Astrocyte of the cerebellum (primary cell): ENCODE measurements around the gene C5orf34.

ENCODE experiments used
- DNase-seq: peaks from one replicate; pipeline ENCODE4 v3.0.0-alpha.2; 2011; ENCODE audit warnings: low read depth
- H3K4me3 ChIP-seq: 2 replicates; pipeline ENCODE4 v1.5.1; 2011; ENCODE audit warnings: mild to moderate bottlenecking, low read depth, low read length, moderate library complexity
- in situ Hi-C: cut with HindIII; loops from 2 replicates; pipeline ENCODE4 v1.10.0; 2017; ENCODE audit warnings: low sequenced_read_pairs
- TF ChIP-seq, protein P1 (sequence below): IDR thresholded peaks from 2 replicates; pipeline ENCODE4 v1.5.1; 2012; ENCODE audit warnings: low read length, low read depth, moderate library complexity, mild to moderate bottlenecking; ENCODE audit errors: missing control alignments

Gene C5orf34

DNA sequence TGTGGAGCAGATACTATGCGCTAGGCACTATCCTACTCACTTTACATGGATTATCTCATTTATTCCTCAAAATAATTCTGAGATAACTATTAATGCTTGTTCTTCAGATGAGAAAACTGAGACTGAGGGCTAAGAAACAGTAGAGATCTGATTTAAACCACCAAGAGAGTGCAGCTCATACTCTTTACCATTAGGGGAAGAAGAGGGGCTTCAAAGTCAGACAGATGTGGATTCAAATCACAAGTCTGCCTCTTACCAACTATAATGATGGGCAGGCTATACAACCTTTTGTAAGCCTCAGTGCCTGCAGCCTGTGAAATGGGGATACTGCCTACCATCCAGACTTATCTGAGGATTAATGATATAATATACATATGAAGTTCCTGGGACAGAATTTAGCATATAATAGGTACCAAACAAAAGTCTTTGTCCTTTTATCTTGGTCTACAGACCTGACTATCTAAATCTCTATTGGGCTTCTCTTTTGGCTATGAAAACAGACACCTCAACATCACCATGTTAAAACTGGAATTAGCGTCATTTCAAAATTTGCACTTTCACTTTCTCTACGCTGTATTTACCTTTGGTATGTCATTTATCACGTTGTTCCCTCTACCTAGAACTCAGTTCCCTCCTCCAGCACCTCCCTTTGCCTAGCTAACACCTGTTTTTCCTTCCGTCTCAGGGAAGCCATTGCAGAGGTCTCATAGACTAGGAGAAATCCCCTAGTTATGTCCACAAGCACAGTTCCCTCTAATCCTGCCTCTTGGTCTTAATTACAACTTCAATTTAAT is 17.4 kb downstream of the C5orf34 start:
- in situ Hi-C loops = no loop called here
- TF ChIP-seq, protein P1, sequence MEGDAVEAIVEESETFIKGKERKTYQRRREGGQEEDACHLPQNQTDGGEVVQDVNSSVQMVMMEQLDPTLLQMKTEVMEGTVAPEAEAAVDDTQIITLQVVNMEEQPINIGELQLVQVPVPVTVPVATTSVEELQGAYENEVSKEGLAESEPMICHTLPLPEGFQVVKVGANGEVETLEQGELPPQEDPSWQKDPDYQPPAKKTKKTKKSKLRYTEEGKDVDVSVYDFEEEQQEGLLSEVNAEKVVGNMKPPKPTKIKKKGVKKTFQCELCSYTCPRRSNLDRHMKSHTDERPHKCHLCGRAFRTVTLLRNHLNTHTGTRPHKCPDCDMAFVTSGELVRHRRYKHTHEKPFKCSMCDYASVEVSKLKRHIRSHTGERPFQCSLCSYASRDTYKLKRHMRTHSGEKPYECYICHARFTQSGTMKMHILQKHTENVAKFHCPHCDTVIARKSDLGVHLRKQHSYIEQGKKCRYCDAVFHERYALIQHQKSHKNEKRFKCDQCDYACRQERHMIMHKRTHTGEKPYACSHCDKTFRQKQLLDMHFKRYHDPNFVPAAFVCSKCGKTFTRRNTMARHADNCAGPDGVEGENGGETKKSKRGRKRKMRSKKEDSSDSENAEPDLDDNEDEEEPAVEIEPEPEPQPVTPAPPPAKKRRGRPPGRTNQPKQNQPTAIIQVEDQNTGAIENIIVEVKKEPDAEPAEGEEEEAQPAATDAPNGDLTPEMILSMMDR = no peak
- no peak for DNase-seq
- H3K4me3 ChIP-seq = no peak overlapping the region

DNA sequence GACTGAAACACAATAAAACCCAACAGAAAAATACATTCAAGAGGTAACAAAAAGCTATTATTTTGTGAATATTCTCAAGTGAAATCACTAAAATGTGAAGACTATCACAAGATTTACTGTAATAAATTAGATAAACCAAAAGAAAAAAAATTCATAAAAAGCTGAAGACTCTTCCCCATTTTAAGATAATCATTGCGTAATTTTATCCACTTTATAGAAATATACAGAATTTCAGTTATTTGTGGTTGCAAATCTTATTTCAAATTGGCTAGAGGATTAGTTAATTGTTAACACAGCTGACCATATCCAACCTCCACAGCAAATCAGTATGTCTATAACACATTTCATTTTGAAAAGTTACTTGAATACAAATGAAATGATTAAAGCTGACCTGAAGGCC is 23.6 kb downstream of the C5orf34 start:
- in situ Hi-C loops = no loop called here
- TF ChIP-seq, protein P1 = no peak
- no peak for DNase-seq
- no peak overlapping the region for H3K4me3 ChIP-seq

DNA sequence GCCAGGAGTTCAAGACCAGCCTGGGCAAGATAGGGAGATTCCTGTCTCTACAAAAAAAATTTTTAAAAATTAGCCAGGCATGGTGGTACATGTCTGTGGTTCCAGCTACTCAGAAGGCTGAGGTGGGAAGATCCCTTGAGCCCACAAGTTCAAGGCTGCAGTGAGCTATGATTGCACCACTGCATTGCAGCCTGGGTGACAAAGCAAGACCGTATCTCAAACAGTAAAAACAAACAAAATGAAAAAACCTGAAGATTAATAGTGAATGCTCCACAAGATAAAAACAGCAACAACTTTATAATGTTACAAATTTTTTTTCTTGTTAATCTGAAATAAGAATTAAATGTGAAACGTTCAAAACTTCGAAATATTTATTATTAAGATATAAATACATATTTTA is 28.6 kb downstream of the C5orf34 start:
- no peak overlapping the region for H3K4me3 ChIP-seq
- DNase-seq = no peak
- TF ChIP-seq, protein P1 = no peak
- in situ Hi-C loops = loop anchor here (5.0 kb wide), 2 partner anchors 51 to 74 kb away; partner anchors contain the start of gene CCL28

DNA sequence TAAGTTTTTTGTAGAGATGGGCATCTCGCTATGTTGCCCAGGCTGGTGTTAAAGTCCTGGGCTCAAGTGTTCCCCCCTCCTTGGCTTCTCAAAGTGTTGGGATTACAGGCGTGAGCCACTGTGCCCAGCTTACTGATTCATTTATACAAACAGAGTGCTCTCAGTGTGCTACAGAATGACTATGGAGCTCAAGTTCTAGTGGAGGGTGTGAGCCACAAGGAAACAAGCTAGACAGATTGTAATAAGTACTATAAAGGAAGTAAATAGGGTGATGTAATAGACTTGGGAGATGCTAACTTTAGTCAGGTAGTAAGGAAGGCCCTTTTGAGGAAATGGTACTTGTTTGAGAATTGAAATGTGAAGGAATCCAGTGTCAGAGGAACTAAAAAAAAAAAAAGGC is 29.5 kb downstream of the C5orf34 start:
- in situ Hi-C loops = loop anchor here (5.0 kb wide), 2 partner anchors 52 to 73 kb away; partner anchors contain the start of gene CCL28
- no peak for DNase-seq
- H3K4me3 ChIP-seq = no peak overlapping the region
- TF ChIP-seq, protein P1 = no peak

DNA sequence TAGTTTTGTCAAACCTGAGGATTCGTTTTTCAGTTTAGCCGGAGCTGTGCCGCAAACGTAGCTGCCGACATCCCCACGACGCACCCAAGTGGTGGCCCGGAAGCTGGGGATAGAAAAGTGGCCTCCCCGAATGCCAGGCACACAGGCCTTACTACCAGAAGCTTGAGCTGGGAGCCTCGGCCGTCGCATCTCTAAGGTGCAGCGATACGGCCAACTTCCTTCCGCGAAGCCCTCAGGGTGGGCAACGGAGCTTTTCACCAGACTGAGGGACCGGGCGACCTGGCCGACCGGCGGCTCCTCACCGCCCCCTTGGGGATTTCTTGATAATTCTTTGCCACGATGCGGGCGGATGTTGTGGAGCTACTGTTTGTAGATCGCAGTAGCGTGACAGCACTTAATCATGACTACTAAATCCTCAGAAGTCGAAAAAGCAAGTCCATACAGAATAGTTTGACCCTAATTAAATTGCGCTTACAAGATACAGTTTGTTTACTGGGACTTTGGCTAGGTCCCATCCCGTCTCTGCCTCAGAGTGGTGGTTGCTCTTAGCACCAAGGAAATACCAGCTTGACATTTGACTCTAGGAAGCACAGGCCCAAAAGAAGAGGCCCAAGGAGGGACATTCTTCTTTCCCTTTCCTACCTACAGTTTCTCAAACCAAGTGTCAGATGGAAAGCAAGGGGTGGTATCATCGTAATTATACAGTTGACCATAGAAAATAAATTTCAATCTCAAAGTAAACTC is 30.7 kb downstream of the C5orf34 start:
- peak; percentile 55 for DNase-seq
- H3K4me3 ChIP-seq = peak overlapping the region; percentile 92
- in situ Hi-C loops = no loop called here
- TF ChIP-seq, protein P1 = peak; percentile 62

DNA sequence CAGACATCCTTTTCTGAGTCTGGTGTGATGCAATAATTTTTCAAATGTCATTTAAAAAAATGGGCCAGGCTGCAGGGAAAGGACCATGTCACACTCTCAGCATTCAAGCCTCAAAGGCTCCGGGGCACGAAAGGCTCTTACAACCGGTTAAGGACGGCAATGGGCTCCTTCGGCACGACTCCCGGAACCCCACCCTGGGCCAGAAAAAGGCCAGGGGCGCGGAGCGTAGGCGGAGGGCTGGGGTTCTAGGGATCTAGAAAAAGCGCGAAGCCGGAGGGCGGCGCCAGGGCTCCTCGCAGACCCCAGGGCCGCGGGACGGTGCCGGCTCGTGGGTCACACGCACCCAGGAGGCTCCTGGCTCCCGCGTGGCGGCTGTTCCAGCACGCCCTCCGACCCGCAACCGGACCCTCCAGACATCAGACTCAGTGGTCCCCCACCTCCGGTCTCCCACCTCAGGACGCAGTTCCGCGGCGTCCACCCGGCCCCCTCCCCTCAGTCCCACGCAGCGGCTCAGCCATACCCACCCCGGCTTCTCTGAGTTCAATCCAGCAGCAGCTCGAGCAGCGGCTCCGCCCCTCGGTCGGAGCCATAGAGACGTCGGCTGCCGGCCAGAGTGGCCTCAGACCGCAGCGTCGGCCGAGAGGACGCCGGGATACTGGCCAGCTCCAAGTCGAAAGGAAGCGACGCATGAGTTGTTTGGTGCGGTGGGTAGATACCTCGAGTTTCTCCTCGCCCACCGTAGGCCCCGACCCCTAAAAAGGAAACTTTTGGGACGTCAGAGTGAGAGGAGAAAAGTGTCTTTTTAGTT is 31.4 kb downstream of the C5orf34 start, which contains the start of gene TMEM267:
Gene TMEM267, minus strand, starts transcription at position 568 of the 808 bp plus-strand sequence. CDS start 29,896 bp downstream, outside the sequence.
- H3K4me3 ChIP-seq = peak within 1 kb of the TSS; percentile 92
- peak; percentile 82 for DNase-seq
- in situ Hi-C loops = no loop called here
- TF ChIP-seq, protein P1 = no peak
